OCI-LY7 (cell line): ENCODE measurements around the gene MRPL19. TPM values are rescaled to one million over a fixed set of nuclear protein-coding genes. Genes with fewer than 3 reads are reported as not detected.

Experiments used
- BruUV-seq: library from RNA; stranded (reverse); fragments of 400-500 nt; replicated peaks from 2 replicates; lab custom pipeline; 2021; lab: Mats Ljungman, UMichigan
- CTCF ChIA-PET: fragments of 300-600 bp; sonication (Branson Sonifier 250); formaldehyde crosslinking; loops from one replicate; lab custom pipeline; 2022; ENCODE audit warnings: antibody characterized with exemption; ENCODE audit not compliant: unreplicated experiment; lab: Charles Lee
- POLR2A ChIA-PET: fragments of 300-600 bp; sonication (Branson Sonifier 250); formaldehyde crosslinking; loops from one replicate; lab custom pipeline; 2022; ENCODE audit warnings: antibody characterized with exemption; lab: Charles Lee
- DNase-seq: peaks from one replicate; pipeline ENCODE4 v3.0.0-alpha.2; 2015; ENCODE audit warnings: low spot score
- H2AFZ ChIP-seq: fragments of 200-600 bp; sonication (generic), shearing (Covaris generic); 2 replicates; pipeline ENCODE4 v1.6.1; 2014; ENCODE audit warnings: mild to moderate bottlenecking, antibody characterized with exemption, low read length, moderate library complexity
- H3K27ac ChIP-seq: fragments of 200-600 bp; sonication (generic); 2 replicates; pipeline ENCODE4 v1.5.1; 2014; ENCODE audit warnings: mixed run types, low read depth, mild to moderate bottlenecking, moderate library complexity, low read length, inconsistent platforms; ENCODE audit not compliant: poor library complexity, severe bottlenecking
- H3K36me3 ChIP-seq: fragments of 200-600 bp; sonication (generic); 2 replicates; pipeline ENCODE4 v1.6.1; 2014; ENCODE audit warnings: mild to moderate bottlenecking, antibody characterized with exemption, low read length, moderate library complexity, mixed read lengths; ENCODE audit not compliant: insufficient read depth
- H3K4me1 ChIP-seq: fragments of 200-600 bp; sonication (generic); 2 replicates; pipeline ENCODE4 v1.5.1; 2014; ENCODE audit warnings: mild to moderate bottlenecking, low read length; ENCODE audit not compliant: insufficient read depth, poor library complexity, severe bottlenecking
- H3K4me2 ChIP-seq: fragments of 200-600 bp; sonication (generic); 2 replicates; pipeline ENCODE4 v1.6.1; 2014; ENCODE audit warnings: mild to moderate bottlenecking, low read length
- H3K4me3 ChIP-seq: fragments of 200-600 bp; sonication (generic); 2 replicates; pipeline ENCODE4 v1.5.1; 2014; ENCODE audit warnings: mild to moderate bottlenecking, low read depth, low read length; ENCODE audit not compliant: poor library complexity, severe bottlenecking
- H3K79me2 ChIP-seq: fragments of 200-600 bp; sonication (generic); 2 replicates; pipeline ENCODE4 v1.6.1; 2016; ENCODE audit warnings: low read depth, mild to moderate bottlenecking, low read length, moderate library complexity, mixed read lengths; ENCODE audit not compliant: insufficient read depth
- H3K9me2 ChIP-seq: fragments of 200-600 bp; sonication (generic); 2 replicates; pipeline ENCODE4 v1.6.1; 2016; ENCODE audit warnings: mild to moderate bottlenecking, low read length, mixed read lengths; ENCODE audit not compliant: insufficient read depth
- H3K9me3 ChIP-seq: fragments of 200-600 bp; sonication (generic); 2 replicates; pipeline ENCODE4 v1.6.1; 2014; ENCODE audit warnings: mild to moderate bottlenecking, mixed run types, low read length, mixed read lengths
- H4K20me1 ChIP-seq: fragments of 200-600 bp; sonication (generic); 2 replicates; pipeline ENCODE4 v1.6.1; 2014; ENCODE audit warnings: mild to moderate bottlenecking, antibody characterized with exemption, low read length, moderate library complexity, mixed read lengths; ENCODE audit not compliant: insufficient read depth
- EZH2phosphoT487 ChIP-seq: fragments of 200-600 bp; sonication (generic); IDR thresholded peaks from 2 replicates; pipeline ENCODE4 v1.6.1; 2018; ENCODE audit warnings: low read depth, borderline replicate concordance, mild to moderate bottlenecking, mixed run types, antibody characterized with exemption, low read length, moderate library complexity, mixed read lengths
- intact Hi-C: fragments of 100-400 bp; cut with micrococcal nuclease; formaldehyde crosslinking; loops from one replicate; pipeline ENCODE4 v1.10.0; 2022; ENCODE audit not compliant: unreplicated experiment
- total RNA-seq, 2 experiments: library from RNA; depleted of rRNA in 1 of 2; stranded (reverse); fragments of >200 nt in 1 of 2; shearing (Covaris generic) in 1 of 2; gene quantifications; 2 replicates each; pipeline ENCODE4 v1.2.3, GENCODE V29; 2014 to 2022
- TF ChIP-seq, protein P1 (sequence below): fragments of 200-600 bp; sonication (generic); conservative IDR thresholded peaks from 2 replicates; pipeline ENCODE4 v1.5.1; 2014; ENCODE audit warnings: mild to moderate bottlenecking, antibody characterized with exemption, low read length, moderate library complexity, mixed read lengths

Gene MRPL19
- total RNA-seq, 2 experiments from 2014 or later: 42.6 to 52.7 TPM

DNA sequence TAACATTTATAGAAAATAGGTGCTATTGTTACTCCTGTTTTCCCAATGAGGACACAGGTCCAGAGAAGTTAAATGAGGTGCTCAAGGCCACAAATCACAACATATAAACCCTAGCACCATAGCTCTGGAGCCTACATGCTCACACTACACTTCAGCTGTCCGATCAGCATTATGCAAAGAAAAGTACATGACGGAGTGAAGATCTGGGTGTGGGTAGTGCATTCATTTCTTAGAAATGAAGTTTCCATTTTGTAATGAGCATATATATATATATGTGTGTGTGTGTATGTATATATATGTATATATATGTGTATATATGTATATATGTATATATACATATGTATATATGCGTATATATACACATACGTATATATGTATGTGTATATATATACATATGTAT, 30.2 kb upstream of the MRPL19 start:
- DNase-seq: no peak
- Histone ChIP-seq H3K27ac (no peak overlapping the region), H3K4me1 (no peaks in the 10 kb centered on the region), H3K4me2 (no peak overlapping the region), H3K9me3 (no peaks in the 10 kb centered on the region), H3K9me2 (no peaks in the 10 kb centered on the region), H2AFZ (no peak overlapping the region), H4K20me1 (no peaks in the 10 kb centered on the region), H3K79me2 (no peaks in the 10 kb centered on the region), H3K4me3 (no peak overlapping the region), H3K36me3 (no peaks in the 10 kb centered on the region)
- intact Hi-C loops: no loop called here
- ChIA-PET POLR2A (no interaction called here), CTCF (no interaction called here)
- BruUV-seq: no TSS peak
- TF ChIP-seq EZH2phosphoT487: no peak
- TF ChIP-seq, protein P1, sequence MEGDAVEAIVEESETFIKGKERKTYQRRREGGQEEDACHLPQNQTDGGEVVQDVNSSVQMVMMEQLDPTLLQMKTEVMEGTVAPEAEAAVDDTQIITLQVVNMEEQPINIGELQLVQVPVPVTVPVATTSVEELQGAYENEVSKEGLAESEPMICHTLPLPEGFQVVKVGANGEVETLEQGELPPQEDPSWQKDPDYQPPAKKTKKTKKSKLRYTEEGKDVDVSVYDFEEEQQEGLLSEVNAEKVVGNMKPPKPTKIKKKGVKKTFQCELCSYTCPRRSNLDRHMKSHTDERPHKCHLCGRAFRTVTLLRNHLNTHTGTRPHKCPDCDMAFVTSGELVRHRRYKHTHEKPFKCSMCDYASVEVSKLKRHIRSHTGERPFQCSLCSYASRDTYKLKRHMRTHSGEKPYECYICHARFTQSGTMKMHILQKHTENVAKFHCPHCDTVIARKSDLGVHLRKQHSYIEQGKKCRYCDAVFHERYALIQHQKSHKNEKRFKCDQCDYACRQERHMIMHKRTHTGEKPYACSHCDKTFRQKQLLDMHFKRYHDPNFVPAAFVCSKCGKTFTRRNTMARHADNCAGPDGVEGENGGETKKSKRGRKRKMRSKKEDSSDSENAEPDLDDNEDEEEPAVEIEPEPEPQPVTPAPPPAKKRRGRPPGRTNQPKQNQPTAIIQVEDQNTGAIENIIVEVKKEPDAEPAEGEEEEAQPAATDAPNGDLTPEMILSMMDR: no peak

DNA sequence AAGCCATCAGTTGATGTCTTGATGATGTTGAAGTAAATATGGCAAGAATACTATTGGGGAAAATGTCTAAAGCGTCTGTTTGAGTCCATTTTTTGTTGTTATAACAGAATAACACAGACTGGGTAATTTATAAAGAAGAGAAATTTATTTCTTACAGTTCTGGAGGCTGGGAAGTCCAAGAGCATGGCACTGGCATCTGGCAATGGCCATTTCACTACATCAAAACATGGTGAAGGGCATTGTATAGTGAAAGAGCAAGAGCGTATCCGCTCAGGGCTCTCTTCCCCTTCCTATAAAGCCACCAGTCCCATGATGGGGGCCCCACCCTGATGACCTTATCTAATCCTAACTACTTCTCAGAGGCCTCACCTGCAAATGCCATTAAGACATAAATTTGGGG, 29.6 kb upstream of the MRPL19 start:
- POLR2A ChIA-PET: no interaction called here
- CTCF ChIA-PET: no interaction called here

More for the DNA sequence above, 29.6 kb upstream of the MRPL19 start:
- no peaks in the 10 kb centered on the region for H4K20me1 ChIP-seq
- no peaks in the 10 kb centered on the region for H3K79me2 ChIP-seq
- no peak overlapping the region for H3K27ac ChIP-seq
- no peaks in the 10 kb centered on the region for H3K9me2 ChIP-seq
- H3K4me2 ChIP-seq: no peak overlapping the region
- no peaks in the 10 kb centered on the region for H3K9me3 ChIP-seq
- intact Hi-C loops: no loop called here
- DNase-seq: no peak
- H3K36me3 ChIP-seq: no peaks in the 10 kb centered on the region
- TF ChIP-seq EZH2phosphoT487: no peak
- TF ChIP-seq, protein P1: no peak
- no TSS peak for BruUV-seq
- no peak overlapping the region for H2AFZ ChIP-seq
- no peak overlapping the region for H3K4me3 ChIP-seq
- H3K4me1 ChIP-seq: no peaks in the 10 kb centered on the region
